SKM-1 treated with dmso at 0.1 percent for 144 hours (cell line): ENCODE data around the gene ZNF486.
"Not testable (repeated sequence)": the region's sequence is repeated elsewhere in the genome, so short reads cannot be mapped to it uniquely, and the experiment has no call there.

Experiments
- DNase-seq: peaks from one replicate; lab custom pipeline; 2025; ENCODE audit not compliant: unreplicated experiment; lab: John Stamatoyannopoulos, UW

The ZNF486 gene

GRCh38 chr19:20167020-20167644 lies at the start of gene ZNF486:
ZNF486 (plus strand) TSS chr19:20167214; CDS start chr19:20167331, 117 bp downstream.
- DNase-seq = no peak

DNA sequence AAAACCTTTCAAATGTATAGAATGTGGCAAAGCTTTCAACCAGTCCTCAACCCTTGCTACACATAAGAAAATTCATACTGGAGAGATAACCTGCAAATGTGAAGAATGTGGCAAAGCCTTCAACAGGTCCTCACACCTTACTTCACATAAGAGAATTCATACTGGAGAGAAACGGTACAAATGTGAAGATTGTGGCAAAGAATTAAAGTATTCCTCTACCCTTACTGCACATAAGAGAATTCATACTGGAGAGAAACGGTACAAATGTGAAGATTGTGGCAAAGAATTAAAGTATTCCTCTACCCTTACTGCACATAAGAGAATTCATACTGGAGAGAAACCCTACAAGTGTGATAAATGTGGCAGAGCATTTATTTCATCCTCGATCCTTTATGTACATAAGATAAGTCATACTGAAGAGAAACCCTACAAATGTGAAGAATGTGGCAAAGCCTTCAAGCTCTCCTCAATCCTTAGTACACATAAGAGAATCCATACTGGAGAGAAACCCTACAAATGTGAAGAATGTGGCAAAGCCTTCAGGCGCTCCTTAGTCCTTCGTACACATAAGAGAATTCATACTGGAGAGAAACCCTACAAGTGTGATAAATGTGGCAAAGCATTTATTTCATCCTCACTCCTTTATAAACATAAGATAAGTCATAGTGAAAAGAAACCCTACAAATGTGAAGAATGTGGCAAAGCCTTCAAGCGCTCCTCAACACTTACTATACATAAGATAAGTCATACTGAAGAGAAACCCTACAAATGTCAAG lies 48.8 kb upstream of the ZNF486 start:
- not testable (repeated sequence) for DNase-seq

DNA sequence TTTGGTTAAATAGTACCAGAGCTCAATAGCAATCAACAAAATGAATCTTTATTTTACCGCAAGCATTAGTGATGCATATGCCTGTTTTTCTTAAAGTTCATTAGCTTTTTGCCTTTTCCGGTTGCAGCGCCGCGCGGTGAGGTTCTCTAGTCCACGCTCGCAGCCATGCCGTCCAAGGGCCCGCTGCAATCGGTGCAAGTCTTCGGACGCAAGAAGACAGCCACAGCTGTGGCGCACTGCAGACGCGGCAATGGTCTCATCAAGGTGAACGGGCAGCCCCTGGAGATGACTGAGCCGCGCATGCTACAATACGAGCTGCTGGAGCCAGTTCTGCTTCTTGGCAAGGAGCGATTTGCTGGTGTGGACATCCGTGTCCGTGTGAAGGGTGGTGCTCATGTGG lies 42.1 kb upstream of the ZNF486 start:
- DNase-seq = no peak

GRCh38 chr19:20132933-20133332 lies 34.1 kb upstream of the ZNF486 start:
- DNase-seq = not testable (repeated sequence)

DNA sequence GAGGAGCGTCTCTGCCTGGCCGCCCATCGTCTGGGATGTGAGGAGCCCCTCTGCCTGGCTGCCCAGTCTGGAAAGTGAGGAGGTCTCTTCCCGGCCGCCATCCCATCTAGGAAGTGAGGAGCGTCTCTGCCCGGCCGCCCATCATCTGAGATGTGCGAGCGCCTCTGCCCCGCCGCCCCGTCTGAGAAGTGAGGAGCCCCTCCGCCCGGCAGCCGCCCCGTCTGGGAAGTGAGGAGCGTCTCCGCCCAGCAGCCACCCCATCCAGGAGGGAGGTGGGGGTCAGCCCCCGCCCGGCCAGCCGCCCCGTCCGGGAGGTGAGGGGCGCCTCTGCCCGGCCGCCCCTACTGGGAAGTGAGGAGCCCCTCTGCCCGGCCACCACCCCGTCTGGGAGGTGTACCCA lies 29.3 kb upstream of the ZNF486 start:
- DNase-seq = not testable (repeated sequence)

DNA sequence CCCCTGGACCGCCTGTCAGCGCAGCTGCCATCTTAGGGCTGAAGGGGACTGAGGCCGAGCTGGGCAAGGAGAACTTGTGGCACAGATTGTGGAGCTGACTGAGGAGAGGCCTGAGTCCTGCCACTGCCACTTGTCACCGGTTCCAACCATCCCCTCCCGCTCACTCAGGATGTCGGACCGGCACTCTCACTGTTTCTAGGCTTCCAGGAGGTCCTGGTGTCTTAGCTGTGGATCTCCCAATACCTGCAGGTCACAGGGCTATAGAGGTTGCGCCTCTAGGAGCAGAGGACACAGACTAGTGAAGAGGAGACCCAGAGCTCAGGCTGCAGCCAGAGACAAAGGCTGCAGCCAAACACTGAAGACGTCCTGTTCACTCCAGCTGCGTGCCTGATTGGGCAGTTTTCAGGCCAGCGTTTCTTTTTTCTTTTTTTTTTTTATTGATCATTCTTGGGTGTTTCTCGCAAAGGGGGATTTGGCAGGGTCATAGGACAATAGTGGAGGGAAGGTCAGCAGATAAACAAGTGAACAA lies 15.3 kb upstream of the ZNF486 start:
- DNase-seq = no peak

GRCh38 chr19:20152506-20152905 lies 14.5 kb upstream of the ZNF486 start:
- DNase-seq = not testable (repeated sequence)

GRCh38 chr19:20153281-20153680 lies 13.7 kb upstream of the ZNF486 start:
- DNase-seq = no peak

GRCh38 chr19:20154636-20155035 lies 12.4 kb upstream of the ZNF486 start:
- DNase-seq = no peak

GRCh38 chr19:20162821-20163220 lies 4.2 kb upstream of the ZNF486 start:
- DNase-seq = no peak

DNA sequence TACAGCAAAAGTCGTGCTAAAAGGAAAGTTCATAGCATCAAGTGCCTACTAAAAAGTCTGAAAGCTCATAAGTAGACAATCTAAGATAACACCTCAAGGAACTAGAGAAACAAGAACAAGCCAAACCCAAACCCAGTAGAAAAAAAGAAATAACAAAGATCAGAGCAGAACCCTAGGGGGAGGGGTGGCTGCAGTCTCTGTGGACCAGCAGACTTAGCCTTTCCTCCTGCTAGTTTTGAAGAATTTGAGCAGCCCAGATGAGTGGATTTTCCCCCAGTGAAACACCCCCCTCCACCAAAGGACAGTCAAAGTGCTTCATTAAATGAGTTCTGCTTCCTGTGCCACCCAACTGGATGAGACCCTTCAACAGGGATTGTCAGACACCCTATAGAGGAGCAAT lies 2.6 kb upstream of the ZNF486 start:
- no peak for DNase-seq

- DNase-seq = no peak
Observed at GRCh38 chr19:20165971-20166592, 932 bp upstream of the ZNF486 start.

- no peak for DNase-seq
Observed at GRCh38 chr19:20167651-20168122, 673 bp downstream of the ZNF486 start.

DNA sequence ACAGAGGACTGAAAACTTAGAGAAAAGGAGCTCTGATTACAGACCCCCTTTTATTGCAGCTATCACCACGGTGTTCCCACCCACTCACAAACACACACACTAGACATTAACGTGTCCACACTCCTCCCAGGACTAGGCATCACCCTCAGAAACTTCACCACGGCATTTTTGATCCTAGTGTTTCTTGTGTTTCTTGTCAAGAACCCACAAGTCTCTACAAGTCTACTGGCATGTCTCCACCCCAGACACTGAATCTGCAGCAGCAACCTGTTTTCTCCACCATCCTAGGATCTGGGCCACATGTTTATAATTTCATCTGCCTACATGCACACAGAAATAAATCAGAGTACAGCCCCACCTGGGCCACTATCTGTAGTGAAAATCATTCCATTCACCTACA lies 4.3 kb downstream of the ZNF486 start:
- DNase-seq = no peak

- DNase-seq = not testable (repeated sequence)
Observed at GRCh38 chr19:20175848-20176247, 8.8 kb downstream of the ZNF486 start.

DNA sequence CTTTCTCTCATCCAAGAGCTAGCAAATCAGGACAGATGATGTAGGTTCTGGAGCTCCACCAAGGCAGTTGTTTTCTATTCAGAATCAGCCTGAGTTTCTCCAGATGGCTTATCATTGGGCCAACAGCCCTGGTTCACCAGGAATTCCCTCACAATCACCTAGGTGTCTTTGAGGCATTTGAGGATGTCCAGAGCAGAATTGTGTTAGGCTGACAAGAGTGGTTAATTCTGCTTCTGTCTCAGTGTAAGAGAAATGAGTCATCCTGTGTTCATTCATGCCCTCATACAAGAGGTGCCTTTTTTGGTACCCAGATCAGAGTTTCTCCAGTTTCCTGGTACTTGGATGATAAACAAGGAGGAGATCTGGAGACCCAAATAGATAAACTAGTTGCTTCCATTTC lies 12.9 kb downstream of the ZNF486 start:
- DNase-seq = not testable (repeated sequence)

DNA sequence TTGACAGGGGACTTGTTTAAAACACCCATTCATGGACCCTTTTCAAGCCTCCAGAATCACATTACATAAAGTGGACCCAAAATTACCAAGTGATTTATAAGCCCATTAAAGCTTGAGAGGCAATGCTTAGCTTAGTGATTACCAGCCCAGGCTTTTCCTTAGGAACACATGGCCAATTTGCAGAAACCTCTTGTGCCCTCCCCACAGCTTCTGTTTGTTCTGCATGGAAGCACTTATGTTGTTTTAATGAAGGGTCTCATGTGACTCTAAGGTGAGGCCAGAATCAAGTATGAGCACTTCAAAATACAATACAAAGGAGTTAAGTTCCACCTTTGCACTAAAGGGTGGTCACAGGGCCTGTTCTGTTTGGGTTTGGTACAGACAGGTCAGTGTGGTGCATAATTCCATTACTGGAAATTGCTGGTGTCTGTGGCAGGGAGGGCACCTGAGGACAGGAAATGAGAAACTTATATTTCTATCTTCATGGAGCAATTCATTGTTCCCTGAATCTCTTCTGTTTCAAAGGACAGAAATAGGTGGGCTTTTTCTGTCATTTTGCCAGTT lies 15.3 kb downstream of the ZNF486 start:
- DNase-seq = no peak

DNA sequence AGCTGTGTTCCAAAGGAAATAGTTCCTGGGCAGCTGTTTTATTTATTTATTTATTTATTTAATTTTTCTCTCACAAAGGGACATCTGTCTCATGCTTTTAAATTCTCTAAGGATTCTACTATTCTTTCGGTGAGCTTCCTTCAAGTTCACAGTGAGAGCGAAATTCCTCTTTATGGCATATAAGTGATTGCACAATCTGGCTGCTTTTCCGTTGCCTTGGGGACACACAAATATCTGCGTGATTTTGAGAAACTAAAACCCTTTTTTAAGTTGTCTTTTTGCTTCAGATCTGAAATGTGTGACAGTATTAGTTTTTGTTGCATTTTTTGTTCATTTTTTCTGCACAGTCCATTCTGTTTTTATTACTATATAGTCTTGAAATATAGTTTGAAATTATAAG lies 19.2 kb downstream of the ZNF486 start:
- DNase-seq = no peak

GRCh38 chr19:20197747-20198146 lies 30.7 kb downstream of the ZNF486 start:
- DNase-seq = no peak

- DNase-seq = no peak
Observed at GRCh38 chr19:20209051-20209450, 42.0 kb downstream of the ZNF486 start.

- DNase-seq = not testable (repeated sequence)
Observed at GRCh38 chr19:20214366-20214765, 47.4 kb downstream of the ZNF486 start.
